IPS DF 19.7 (cell line): ENCODE data around the gene REXO1.
"Not testable (repeated sequence)": the region's sequence is repeated elsewhere in the genome, so short reads cannot be mapped to it uniquely, and the experiment has no call there.

Experiments used
- DNase-seq: peaks from one replicate; pipeline ENCODE4 v3.0.0-alpha.2; 2013; ENCODE audit warnings: low read depth, low spot score

REXO1 gene

DNA sequence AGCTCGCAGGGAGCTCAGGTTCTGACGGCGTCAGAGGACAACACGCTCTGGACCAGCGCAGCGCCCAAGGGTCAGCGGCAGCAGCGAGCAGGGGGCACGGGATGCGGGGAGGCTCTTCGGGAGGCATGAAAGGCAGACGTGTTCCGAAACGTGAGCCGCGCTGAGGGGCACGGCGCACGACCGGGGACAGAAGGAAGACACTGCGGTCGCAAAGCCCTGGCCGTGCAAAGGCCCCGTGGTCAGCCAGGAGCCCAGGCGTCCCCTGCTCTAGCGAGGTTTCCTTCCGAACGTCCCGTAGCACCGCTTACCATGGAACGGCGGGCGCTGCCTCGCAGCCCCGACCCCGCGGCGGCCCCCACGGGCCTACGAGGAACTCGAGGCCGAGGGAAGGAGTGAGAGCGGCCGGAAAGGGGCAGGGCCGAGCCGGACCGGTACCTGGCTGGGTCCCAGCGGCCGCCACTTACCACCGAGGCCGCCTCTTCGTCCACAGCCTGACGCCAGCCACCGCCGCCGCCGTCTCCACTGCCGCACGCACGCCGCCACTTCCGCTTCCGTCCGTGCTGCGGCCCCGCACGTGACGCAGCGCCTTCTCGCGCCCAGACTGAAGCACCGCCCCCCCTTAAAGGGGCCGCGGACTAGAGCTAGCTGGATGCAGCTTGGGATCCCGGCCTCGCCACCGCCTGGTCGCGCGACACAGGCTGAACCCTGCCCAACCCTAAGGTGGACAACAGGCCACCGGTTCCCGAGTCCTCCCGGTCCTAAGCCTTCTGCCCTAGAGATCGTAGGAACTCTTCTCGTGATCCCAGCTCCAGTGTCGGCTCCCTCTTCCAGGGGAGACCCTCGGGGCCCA, 27.6 kb upstream of the REXO1 start:
- DNase-seq, result no peak

GRCh38 chr19:1875265-1875645, 27.0 kb upstream of the REXO1 start:
- not testable (repeated sequence) for DNase-seq

- no peak for DNase-seq
These were observed 26.4 kb upstream of the REXO1 start for GRCh38 chr19:1874554-1875185.

DNA sequence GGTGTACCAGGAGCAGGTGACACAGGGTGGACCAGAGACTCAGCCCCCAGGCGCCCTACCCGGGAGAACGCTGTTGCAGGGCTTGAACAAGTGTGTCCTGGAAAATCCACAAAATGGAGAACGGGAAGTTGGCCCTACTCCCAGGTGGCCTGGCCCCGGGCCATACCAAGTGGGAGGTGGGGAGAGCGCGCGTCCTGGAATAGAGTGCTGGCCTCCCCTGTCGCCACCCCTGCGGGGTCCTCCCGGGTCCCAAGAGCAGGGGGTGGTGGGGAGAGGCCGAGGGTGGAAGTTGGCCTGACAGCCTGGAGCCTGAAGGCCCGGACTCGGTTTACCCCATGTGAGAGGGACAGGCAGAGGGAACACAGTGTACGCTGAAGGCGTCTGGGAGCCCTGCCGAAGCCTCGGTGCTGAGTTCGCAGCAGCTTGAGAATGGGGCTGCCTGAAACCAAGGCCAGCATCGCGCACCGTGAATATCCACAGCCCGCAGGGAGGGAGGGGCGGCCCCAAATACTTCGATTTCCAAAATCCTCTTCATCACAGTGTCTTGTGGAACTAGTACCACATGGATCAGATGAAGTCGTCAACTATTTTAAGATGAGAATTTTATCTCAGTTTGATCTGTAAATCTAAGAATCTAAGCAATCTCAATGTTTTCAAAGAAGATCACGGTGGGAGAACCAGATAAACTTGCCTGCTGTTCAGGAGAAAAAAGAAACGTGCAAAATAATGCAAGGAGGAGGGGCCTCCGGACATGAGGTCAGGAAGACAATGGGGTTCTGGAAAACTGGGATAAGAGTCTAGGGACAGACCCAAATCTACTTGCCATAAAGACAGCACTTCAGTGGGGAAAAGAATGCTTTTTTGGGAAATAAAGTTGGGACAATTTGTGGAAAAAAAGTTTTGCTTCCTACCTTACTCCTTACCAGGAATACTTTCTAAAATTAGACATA, 25.5 kb upstream of the REXO1 start:
- DNase-seq, result no peak

DNA sequence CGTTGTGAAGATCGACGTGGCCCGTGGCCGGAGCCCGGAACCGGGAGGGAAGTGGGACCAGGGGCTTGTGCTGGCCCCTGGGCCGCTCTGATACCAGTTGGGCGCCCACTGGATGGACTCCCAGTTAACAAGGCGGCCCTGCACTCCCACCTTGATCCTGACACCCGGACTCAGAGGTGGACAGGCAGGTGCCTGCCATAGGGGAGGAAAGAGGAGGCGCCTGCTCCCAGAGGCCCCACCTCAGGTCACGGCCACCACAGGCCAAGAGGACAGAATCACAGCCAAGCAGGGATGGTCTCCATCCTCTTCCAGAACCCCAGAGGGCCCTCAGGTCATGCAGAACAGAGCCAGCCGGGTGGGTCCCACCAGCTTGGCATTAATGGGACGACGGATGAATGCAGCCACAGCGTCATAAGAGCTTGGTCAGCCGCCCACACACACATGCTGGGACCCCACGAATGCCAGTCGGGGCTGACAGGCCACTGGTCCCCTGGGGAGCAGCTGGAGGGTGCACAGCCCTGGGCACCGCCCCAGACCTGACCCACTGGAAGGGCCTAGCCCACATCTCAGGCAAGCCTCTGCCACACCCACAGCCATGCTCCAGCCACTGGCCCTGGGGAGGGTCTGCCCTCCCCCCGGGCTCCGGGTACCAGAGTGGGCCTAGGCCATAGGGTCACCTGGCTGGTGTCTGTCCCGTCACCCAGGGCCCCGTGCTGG, 24.7 kb upstream of the REXO1 start:
- no peak for DNase-seq

DNA sequence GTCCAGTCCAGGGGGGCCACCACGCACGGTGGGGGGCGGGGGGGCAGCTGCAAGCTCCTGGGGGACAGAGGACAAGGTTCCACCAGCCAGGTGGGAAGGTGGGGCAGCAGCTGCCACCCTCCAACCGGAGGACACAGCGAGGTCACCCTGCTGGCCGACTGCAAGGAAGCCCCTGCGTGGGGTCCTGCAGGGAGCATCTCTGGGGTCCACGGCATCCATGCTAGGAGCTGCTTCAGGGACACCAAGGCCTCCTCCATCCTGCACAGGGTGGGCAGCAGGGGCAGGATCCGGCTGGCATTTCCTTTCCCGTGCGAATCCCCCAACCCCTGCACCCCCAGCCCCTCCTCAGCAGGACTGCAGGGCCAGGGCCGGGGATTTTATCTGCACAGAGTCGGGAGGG, 23.3 kb upstream of the REXO1 start:
- no peak for DNase-seq

DNA sequence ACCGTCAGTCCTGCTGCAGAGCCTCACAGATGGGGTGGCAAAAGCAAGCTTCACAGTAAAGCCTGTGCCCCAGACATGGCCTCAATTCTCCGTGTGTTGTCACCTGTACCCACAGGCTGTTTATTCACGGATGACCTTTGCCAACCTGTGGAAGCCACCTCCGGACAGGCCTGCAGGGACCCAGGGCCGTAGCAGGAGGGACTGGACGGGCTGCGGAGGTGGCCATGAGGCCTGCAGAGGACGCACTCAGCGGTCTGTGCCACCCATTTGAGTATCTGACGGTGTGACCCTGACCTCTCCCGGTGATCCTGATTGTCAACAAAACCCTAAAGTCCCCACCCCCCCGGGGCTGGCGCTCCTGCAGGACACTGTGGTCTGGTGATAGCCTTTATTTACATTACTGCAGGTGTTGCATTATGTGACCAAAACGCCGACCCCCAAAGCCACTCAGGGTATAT, 22.9 kb upstream of the REXO1 start:
- DNase-seq, result no peak

DNA sequence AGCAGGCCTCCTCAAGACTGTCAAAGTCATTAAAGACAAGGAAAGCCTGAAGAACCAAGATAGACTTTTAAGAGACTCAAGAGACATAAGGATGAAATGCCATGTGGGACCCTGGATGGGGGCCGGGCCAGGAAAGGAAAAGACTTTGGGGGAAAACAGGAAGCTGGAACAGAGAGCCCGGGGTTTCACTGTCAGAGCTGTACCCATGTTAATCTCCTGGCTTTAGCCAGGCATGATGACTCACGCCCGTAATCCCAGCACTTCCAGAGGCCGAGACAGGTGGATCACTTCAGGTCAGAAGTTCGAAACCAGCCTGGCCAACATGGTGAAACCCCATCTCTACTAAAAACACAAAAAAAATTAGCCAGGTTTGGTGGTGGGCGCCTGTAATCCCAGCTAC, 20.7 kb upstream of the REXO1 start:
- DNase-seq, result no peak

DNA sequence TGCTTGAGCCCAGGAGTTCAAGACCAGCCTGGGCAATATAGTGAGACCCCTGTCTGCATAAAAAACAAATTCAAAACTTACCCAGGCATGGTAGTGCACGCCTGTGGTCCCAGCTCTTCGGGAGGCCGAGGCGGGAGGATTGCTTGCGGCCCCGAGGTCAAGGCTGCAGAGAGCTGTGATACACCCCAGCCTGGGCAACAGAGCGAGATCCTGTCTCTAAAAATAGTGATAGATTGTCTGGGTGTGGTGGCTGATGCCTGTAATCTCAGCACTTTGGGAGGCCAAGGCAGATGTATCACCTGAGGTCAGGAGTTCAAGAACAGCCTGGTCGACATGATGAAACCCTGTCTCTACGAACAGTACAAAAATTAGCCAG, 19.1 kb upstream of the REXO1 start:
- DNase-seq, result no peak

DNA sequence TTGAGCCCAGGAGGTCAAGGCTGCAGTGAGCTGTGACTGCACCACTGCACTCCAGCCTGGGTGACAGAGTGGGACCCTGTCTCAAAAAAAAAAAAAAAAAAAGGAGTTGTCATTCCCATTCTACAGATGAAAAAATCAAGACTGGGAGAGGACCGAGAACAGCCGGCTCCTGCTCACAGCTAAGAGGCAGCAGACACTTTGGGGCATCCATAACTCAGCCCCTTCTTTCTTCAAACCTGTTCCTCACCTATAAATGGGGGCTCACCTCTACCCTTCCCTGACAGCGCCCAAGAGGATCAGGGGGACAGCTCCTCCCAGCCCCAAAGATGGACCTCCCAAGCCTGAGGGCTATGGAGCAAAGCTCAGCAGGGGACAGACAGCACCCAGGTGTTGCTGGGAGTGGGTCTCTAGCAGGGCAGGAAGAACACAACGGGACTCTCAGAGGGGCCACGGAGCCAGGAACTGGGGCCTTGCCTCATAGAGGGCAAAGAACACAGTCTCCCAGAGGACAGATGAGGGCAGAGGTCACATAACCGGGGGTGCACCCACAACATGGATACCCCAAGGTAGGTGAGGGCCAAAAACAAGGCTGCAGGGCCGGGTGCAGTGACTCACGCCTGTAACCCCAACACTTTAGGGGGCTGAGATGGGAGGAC, 18.5 kb upstream of the REXO1 start:
- DNase-seq, result no peak

GRCh38 chr19:1865172-1866010, 17.1 kb upstream of the REXO1 start:
- DNase-seq, result no peak

DNA sequence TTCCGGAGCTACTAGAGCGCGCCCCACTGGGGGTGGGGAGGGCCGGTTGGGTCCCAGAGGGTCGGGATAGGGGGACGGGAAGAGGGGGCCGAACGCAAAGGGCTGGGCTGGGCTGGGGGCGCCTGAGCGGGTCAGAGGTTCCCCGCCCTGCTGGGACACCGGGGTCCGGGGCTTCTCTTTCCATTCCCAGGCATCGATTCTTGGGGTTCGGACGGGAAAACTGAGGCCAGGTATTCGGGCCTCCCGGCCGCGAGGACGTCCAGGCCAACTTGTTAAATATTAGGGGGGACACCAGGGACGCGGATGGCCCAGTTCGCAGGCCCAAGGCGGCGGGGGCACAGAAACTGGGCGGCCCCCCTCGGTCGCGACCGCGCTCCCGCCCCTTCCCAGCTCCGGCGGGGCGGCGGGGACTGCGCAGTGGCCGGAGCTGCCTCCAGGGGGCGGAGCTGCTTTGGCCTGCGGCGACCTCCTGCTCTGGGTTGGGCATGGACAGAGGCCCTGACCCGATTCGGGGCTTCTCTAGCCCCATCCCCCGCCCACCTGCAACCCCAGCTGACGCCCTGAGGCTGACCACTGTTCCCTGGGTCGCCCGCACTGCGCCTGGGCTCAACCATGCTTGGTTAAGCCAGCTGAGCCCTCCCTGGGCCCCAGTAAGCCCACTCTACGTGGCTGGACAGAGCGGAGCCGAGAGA, 16.3 kb upstream of the REXO1 start:
- no peak for DNase-seq

DNA sequence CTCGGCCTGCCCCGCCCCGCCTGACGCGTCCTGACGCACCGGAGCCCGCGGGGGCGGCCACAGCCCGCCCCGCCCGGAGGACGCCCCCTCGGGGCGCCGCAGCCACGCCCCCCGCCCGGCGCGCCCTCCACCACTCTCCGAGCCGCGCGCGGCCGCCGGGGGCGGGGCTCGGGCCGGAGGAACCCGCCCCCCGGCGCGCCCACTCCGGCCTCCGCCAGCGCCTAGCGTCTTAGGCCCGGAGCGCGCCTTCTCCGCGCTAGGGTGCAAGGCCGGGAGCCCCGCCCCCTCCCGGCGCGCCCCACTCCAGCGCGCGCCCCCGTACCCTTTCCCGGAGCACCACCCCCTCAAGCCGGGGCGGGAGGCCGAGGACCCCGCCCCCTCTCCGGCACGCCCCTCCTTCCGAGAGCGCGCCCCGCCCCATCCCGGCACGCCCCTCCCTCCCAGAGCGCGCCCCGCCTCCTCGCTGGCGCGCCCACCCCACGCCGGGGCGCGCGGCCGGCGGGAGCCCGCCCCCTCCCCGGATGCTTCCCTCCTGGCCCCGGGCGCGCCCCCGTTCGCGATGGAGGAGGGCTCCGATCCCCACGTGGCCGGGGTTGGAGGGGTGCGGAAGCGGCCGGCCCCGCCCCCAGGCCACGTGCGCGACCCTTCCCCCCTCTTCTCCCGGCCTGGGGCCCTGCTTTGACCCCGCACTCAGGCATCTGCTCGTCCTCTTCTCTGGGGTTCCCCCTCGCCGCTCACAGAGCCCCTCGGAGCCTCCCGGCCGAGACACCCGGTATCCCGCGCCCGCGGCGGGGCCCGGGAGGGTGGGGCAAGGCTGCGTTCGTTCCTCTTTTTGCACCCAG, 15.6 kb upstream of the REXO1 start:
- DNase-seq, result no peak

DNA sequence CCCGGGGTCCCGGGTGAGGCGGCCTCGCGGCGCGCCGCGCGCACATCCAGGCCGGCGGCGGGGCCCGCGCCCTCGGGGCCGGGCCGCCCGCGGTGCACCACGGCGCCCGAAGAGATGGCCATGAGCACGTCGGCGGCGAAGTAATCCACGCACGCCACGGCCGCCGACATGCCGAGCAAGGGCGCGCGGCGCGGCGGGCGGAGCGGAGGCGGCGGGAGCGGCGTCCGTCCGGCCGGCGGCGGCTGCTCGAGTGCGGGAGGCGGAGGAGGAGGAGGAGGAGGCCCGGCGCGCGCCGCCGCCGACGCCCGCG, 15.0 kb upstream of the REXO1 start, which contains the start of gene KLF16:
Gene KLF16, minus strand, starts transcription at position 252 of the 310 bp plus-strand sequence. Its CDS starts 82 bp downstream, at position 170.
- DNase-seq, result no peak

- no peak for DNase-seq
These were observed 14.4 kb upstream of the REXO1 start for GRCh38 chr19:1862424-1863327.

- DNase-seq, result no peak
These were observed 13.8 kb upstream of the REXO1 start for GRCh38 chr19:1862068-1862423.

GRCh38 chr19:1861599-1862031, 13.3 kb upstream of the REXO1 start:
- DNase-seq, result no peak
